ENCODE data around the gene B3GALT6. TPM values are rescaled to one million over a fixed set of nuclear protein-coding genes. Genes with fewer than 3 reads are reported as not detected.

B3GALT6 gene
- total RNA-seq, 1 donor from 2014 or later = 31.9 TPM

GRCh38 chr1:1241588-1242219 is 9.7 kb downstream of the B3GALT6 start:
- Mint-ChIP-seq H3K4me3 (ENCODE audit: low read depth) (no peak overlapping the region), H3K27me3 (no peaks in the 10 kb centered on the region), H3K27ac (no peak overlapping the region), H3K9me3 (ENCODE audit: low read depth) (no peaks in the 10 kb centered on the region), H3K4me1 (ENCODE audit: low read depth) (peaks cover 2% of the 10 kb centered on the region), H3K36me3 (ENCODE audit: insufficient read depth) (no peaks in the 10 kb centered on the region)
- TF ChIP-seq CTCF (IDR thresholded peaks at IDR 0.05; ENCODE audit: unreplicated experiment) = no peak
- no peak for DNase-seq (ENCODE audit: low spot score, unreplicated experiment)

GRCh38 chr1:1242461-1243265 is 10.6 kb downstream of the B3GALT6 start:
- Mint-ChIP-seq H3K36me3 (ENCODE audit: insufficient read depth) (no peaks in the 10 kb centered on the region), H3K27me3 (no peaks in the 10 kb centered on the region), H3K4me3 (ENCODE audit: low read depth) (no peak overlapping the region), H3K27ac (no peak overlapping the region), H3K4me1 (ENCODE audit: low read depth) (peaks cover 2% of the 10 kb centered on the region), H3K9me3 (ENCODE audit: low read depth) (no peaks in the 10 kb centered on the region)
- DNase-seq (ENCODE audit: low spot score, unreplicated experiment) = no peak
- no peak for TF ChIP-seq CTCF (IDR thresholded peaks at IDR 0.05; ENCODE audit: unreplicated experiment)

GRCh38 chr1:1243266-1243660 is 11.2 kb downstream of the B3GALT6 start:
- DNase-seq (ENCODE audit: low spot score, unreplicated experiment) = no peak
- no peak for TF ChIP-seq CTCF (IDR thresholded peaks at IDR 0.05; ENCODE audit: unreplicated experiment)
- Mint-ChIP-seq H3K4me1 (ENCODE audit: low read depth) (no peaks in the 10 kb centered on the region), H3K9me3 (ENCODE audit: low read depth) (no peaks in the 10 kb centered on the region), H3K27me3 (peaks cover 3% of the 10 kb centered on the region), H3K36me3 (ENCODE audit: insufficient read depth) (no peaks in the 10 kb centered on the region), H3K27ac (no peak overlapping the region), H3K4me3 (ENCODE audit: low read depth) (no peak overlapping the region)

GRCh38 chr1:1243807-1244191 is 11.8 kb downstream of the B3GALT6 start:
- H3K36me3 Mint-ChIP-seq (ENCODE audit: insufficient read depth) = no peaks in the 10 kb centered on the region
- no peaks in the 10 kb centered on the region for H3K9me3 Mint-ChIP-seq (ENCODE audit: low read depth)
- no peak for TF ChIP-seq CTCF (IDR thresholded peaks at IDR 0.05; ENCODE audit: unreplicated experiment)
- DNase-seq (ENCODE audit: low spot score, unreplicated experiment) = no peak
- no peak overlapping the region for H3K4me3 Mint-ChIP-seq (ENCODE audit: low read depth)
- peaks cover 3% of the 10 kb centered on the region for H3K27me3 Mint-ChIP-seq
- no peaks in the 10 kb centered on the region for H3K4me1 Mint-ChIP-seq (ENCODE audit: low read depth)
- no peak overlapping the region for H3K27ac Mint-ChIP-seq

- no peaks in the 10 kb centered on the region for H3K4me1 Mint-ChIP-seq (ENCODE audit: low read depth)
- peaks cover 3% of the 10 kb centered on the region for H3K27me3 Mint-ChIP-seq
- no peak for DNase-seq (ENCODE audit: low spot score, unreplicated experiment)
- no peak overlapping the region for H3K27ac Mint-ChIP-seq
- no peak overlapping the region for H3K4me3 Mint-ChIP-seq (ENCODE audit: low read depth)
- H3K36me3 Mint-ChIP-seq (ENCODE audit: insufficient read depth) = no peaks in the 10 kb centered on the region
- H3K9me3 Mint-ChIP-seq (ENCODE audit: low read depth) = no peaks in the 10 kb centered on the region
- no peak for TF ChIP-seq CTCF (IDR thresholded peaks at IDR 0.05; ENCODE audit: unreplicated experiment)
Measured at GRCh38 chr1:1244192-1244811, 12.3 kb downstream of the B3GALT6 start.
